ENCODE data around the gene ST6GALNAC4. TPM values are rescaled to one million over a fixed set of nuclear protein-coding genes. Genes with fewer than 3 reads are reported as not detected.

ST6GALNAC4 gene
- total and polyA plus RNA-seq, 9 of the 15 experiments (the other 6 are each of a cell fraction or from before 2014, with no cell fraction given): 2.6 to 43.1 (median 15.4) TPM

- TF ChIP-seq TEAD4 (IDR thresholded peaks at IDR 0.05; ENCODE audit: low read length) (peak; percentile 76), TEAD4 (CRISPR knock-in tag; IDR thresholded peaks at IDR 0.05; ENCODE audit: borderline replicate concordance) (peak; percentile 60; the same call in 1 of the 2 replicates), HNRNPK (IDR thresholded peaks at IDR 0.05; ENCODE audit: low read depth, low read length, poor library complexity, severe bottlenecking) (no peak), SREBF1 (IDR thresholded peaks at IDR 0.05; ENCODE audit: borderline replicate concordance, low read depth, low read length) (0 out of 2 replicates have a peak, but pooled peaks have one; percentile 12), RAD51 (IDR thresholded peaks at IDR 0.05; ENCODE audit: borderline replicate concordance, low read depth) (peak; percentile 53; the same call in 1 of the 2 replicates), CTBP1 (IDR thresholded peaks at IDR 0.05; ENCODE audit: borderline replicate concordance) (peak; percentile 96), PHF20 (IDR thresholded peaks at IDR 0.05; ENCODE audit: partially characterized antibody) (peak; percentile 57), SRSF7 (optimal IDR thresholded peaks at IDR 0.05; ENCODE audit: low read depth, low read length) (no peak), NR2C2 (CRISPR knock-in tag; IDR thresholded peaks at IDR 0.05) (no peak), NR2C2 (tag; IDR thresholded peaks at IDR 0.05) (peak; percentile 92), FIP1L1 (IDR thresholded peaks at IDR 0.05; ENCODE audit: low read depth, low read length, poor library complexity, severe bottlenecking) (no peak), FOXM1 (IDR thresholded peaks at IDR 0.05; ENCODE audit: low read depth) (peak; percentile 83), FOXM1 (CRISPR knock-in tag; IDR thresholded peaks at IDR 0.05; ENCODE audit: low read depth) (no peak), IRF1 (CRISPR knock-in tag; IDR thresholded peaks at IDR 0.05; ENCODE audit: borderline replicate concordance) (no peak), OTX1 (CRISPR knock-in tag; IDR thresholded peaks at IDR 0.05) (no peak), RNF219 (CRISPR knock-in tag; IDR thresholded peaks at IDR 0.05) (no peak), RCOR1 (IDR thresholded peaks at IDR 0.05; ENCODE audit: borderline replicate concordance in 1 of 2, low read depth in 2 of 2, low read length in 2 of 2) (peak in 1 of 2 experiments; percentile 82; a peak in 1 of 4 replicates), SMC3 (conservative IDR thresholded peaks at IDR 0.05; ENCODE audit: insufficient read depth, low read depth, low read length) (no peak)
Observed at GRCh38 chr9:127862075-127863011, 54.5 kb downstream of the ST6GALNAC4 start (continued).
